ENCODE measurements around the gene KDM4B.
"Not testable (repeated sequence)": the region's sequence is repeated elsewhere in the genome, so short reads cannot be mapped to it uniquely, and the experiment has no call there.

KDM4B gene

GRCh38 chr19:5184930-5185329 lies 216.0 kb downstream of the KDM4B start:
- DNase-seq, result no peak

DNA sequence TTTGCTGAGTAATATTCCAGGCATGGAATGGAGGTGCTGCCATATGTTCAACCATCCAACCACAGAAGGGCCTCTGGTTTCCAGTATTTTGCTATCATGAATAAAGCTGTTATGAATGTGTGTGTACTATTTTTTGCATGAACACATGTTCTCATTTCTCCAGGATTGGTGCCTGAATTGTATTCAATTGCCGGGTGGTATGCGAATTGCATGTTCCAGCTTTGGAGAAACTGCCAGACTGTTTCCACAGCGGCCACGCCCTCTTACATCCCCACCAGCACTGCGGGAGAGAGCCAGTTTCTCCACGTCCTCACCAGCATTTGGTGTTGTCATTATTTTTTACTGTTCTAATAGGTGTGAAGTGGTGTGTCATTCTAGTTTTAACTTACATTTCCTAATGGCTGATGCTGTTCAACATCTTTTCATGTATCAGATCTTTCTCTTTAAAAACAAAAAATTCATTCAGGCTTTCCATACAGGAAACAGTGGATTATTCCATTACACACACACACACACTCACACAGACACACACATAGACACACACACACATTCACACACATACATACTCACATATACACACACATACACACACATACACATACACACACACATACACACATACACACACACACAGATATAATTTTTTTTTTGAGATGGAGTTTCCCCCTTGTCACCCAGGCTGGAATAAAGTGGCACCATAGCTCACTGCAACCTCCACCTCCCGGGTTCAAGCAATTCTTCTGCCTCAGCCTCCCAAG lies 217.6 kb downstream of the KDM4B start:
- DNase-seq, result peak; percentile 91

DNA sequence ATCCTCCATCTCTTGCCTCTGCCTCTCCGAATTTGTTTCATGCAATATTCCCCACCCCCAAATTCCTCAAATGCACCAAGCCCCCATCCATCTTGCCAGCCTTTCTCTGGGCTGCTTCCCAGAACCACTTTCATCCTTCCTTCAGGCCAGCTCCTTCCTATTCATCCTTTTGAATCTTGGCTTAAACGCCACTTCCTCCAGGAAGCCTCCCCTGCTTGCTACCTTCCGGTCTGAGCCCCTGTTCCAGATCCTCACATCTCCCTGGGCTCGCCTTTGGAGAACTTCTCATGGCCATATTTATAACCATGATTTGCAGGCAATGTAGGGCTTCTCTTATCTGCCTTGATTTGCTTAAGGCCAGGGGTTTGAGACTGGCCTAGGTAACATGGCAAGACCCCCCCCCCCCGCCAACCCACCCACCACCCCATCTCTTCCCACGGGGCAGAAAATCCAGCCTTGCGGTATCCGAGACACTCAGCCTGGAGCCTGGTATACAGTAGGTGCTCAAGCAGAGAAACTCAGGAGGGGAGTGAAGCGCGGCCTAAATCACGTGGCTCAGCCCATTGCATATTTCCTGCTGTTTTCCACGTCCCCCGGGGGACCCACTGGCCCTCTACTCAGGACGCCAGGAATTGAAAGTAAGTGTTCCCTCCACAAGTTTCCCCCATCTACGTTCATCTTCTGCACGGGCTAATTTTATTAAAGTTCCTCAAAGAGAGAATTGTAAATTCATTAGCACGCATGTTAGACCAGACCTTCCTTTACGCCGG lies 219.8 kb downstream of the KDM4B start:
- DNase-seq, result no peak

DNA sequence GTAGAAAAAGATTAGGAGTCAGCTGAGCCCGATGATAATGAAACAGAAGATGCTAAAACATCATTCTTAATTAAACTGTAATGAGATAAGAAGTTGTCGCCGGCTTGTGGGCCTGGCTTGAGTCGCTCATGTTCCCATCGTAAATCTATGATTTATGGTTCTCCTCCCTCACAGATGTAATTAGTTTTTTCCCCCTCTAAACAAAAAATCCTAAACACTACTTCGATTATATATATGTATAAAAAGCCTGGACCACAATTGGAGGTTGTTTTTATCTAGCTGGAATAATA lies 220.3 kb downstream of the KDM4B start:
- DNase-seq, result no peak

DNA sequence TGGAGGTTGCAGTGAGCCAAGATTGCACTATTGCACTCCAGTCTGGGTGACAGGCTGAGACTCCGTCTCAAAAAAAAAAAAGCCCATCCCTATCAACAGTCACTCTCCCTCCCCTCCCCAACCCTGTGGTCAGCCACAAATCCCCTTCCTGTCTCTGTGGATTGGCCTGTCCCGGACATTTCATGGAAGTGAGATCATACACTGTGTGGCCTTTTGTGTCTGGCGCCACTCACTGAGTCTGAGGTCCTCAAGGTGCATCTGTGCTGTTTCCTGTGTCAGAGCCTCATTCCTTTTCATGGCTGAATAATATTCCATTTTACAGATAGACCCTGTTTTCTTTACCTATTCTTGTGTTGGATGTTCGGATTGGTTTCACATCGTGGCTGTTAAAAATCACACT lies 222.2 kb downstream of the KDM4B start:
- peak; percentile 35 for DNase-seq

- no peak for DNase-seq
These were observed 223.7 kb downstream of the KDM4B start for GRCh38 chr19:5192568-5192967.

DNA sequence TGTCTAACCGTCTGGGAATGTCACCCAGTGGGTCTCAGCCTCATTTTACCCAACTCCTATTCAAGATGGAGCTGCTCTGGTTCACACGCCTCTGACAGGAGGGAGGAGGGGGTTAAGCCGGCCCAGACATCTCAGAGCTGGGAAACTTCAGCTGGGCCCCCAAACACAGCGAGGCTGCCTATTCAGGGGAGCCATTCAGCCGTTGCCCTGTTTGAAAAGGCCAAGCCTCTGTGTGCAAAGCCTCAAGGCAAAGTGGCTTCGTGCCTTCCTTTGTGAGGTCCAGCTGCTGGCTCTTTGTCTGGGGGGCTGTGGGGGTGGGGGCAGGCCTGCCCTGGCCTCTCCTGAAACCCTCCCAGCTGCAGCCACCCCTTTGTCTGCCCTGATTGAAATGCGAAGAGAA lies 224.3 kb downstream of the KDM4B start:
- no peak for DNase-seq

DNA sequence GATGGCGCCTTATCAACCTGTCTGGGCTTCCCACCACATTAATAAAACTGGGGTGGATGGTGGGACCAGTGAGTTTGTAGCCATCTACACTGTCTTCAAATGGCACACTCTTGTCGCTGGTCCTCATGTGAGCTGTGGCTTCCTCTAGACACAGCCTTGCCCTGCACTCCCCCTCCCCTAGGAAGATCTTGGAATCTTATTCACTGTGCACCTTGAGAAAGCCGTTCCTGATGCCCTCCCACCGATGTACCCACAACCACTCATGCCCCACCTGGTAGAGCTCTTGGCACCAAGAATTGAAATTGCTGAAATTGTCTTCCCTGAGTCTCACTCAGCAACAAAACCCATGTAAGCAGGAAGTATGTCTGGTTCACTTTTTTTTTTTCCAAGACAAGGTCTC lies 225.7 kb downstream of the KDM4B start:
- no peak for DNase-seq

GRCh38 chr19:5195587-5195986 lies 226.7 kb downstream of the KDM4B start:
- DNase-seq, result not testable (repeated sequence)

DNA sequence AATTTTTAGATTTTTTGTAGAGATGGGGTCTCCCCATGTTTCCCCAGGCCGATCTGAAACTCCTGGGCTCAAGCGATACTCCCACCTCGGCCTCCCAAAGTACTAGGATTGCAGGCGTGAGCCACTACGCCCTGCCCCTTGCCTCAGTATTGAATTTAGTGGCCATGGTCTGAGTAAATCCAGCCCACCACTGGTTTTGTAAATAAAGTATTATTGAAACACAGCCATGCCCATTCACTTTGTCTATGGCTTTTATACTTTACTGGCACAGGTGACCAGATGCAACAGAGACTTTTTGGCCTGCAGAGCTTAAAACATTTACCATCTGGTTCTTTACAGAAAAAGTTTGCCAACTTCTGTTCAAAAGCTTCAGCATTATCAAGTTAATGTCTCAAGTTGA lies 227.9 kb downstream of the KDM4B start:
- DNase-seq, result no peak

DNA sequence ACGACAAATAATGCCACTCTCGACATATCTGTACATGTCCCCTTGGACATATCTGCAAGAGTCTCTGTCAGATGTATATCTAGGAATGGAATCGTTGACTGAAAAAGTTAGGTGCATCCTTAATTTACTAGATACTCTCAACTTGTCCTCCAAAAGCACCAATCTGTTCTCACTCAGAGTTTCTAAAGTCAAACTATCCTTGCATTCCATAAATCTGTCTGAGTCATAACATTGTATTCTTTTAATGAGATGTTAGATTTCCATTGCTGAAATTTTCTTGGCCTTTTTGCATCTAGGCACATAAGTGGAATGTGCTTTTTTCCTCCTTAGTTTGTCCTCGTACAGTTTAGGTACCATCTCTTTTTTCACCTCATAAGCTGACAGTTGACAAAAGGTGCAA lies 231.9 kb downstream of the KDM4B start:
- DNase-seq, result no peak

DNA sequence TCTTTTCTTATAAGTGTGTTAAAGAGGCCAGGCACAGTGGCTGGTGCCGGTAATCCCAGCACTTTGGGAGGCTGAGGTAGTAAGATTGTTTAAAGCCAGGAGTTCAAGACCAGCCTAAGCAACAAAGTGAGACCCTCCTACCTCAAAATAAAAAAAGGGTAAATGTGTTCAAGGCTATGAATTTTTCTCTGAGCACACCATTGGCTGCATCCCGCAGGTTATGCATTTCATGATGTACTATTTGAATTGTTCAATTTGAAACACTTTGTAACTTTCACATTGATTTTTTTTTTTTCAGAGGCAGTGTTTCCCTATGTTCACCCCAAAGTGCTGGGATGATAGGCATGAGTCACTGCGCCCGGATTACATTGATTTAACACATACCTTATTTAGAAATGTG lies 233.6 kb downstream of the KDM4B start:
- DNase-seq, result no peak
